Cardiac muscle cell (in vitro differentiated cells and primary cell): ENCODE data around the gene ISY1. TPM values are rescaled to one million over a fixed set of nuclear protein-coding genes. Genes with fewer than 3 reads are reported as not detected.

Experiments
- DNase-seq, 2 donors: peaks; one replicate each; pipeline versions ENCODE4 v3.0.0 to v3.0.0-alpha.2; 2010 to 2017; ENCODE audit warnings: low read depth in 1 of 2, low spot score in 1 of 2
- H3K27ac ChIP-seq: fragments of 200-600 bp; sonication (generic); 2 replicates; pipeline ENCODE4 v1.5.1; 2016
- H3K27me3 ChIP-seq: fragments of 200-600 bp; sonication (generic); 2 replicates; pipeline ENCODE4 v1.6.0; 2016; ENCODE audit warnings: control low read depth
- H3K36me3 ChIP-seq: fragments of 200-600 bp; sonication (generic); 2 replicates; pipeline ENCODE4 v1.5.1; 2016; ENCODE audit warnings: control low read depth
- H3K4me1 ChIP-seq: fragments of 200-600 bp; sonication (generic); 2 replicates; pipeline ENCODE4 v1.8.1; 2017; ENCODE audit warnings: low read depth, mild to moderate bottlenecking, mixed run types
- H3K4me3 ChIP-seq: fragments of 200-600 bp; sonication (generic); 2 replicates; pipeline ENCODE4 v1.5.1; 2016; ENCODE audit warnings: mild to moderate bottlenecking
- H3K9me3 ChIP-seq: fragments of 200-600 bp; sonication (generic); 2 replicates; pipeline ENCODE4 v1.5.1; 2017; ENCODE audit warnings: low read depth, mild to moderate bottlenecking, control low read depth
- CTCF ChIP-seq: IDR thresholded peaks from 2 replicates; pipeline ENCODE4 v1.5.1; 2012; ENCODE audit warnings: low read depth, mild to moderate bottlenecking, low read length
- polyA plus RNA-seq: library from polyadenylated mRNA; unstranded; fragments of >200 nt; fragmentation: Nextera tagmentation; extraction: Ambion mirVana; gene quantifications from 2 replicates; pipeline ENCODE4 v1.2.1, GENCODE V29; 2016
- total RNA-seq: library from RNA; depleted of rRNA; stranded (reverse); fragments of >200 nt; gene quantifications from 2 replicates; pipeline ENCODE4 v1.2.3, GENCODE V29; 2016

The ISY1 gene
- total RNA-seq: 17.5 and 20.1 TPM in 2 replicates
- 44.7 and 51.9 TPM in 2 replicates for polyA plus RNA-seq

GRCh38 chr3:129160891-129161859 lies at the start of gene ISY1:
ISY1 (minus strand) TSS chr3:129161063; CDS start chr3:129160975, 88 bp downstream.
- peak; percentile 89 for TF ChIP-seq CTCF
- peak within 1 kb of the TSS; percentile 76 for H3K4me3 ChIP-seq
- H3K27ac ChIP-seq: peak within 1 kb of the TSS; percentile 98
- no peaks in the 10 kb centered on the region for H3K27me3 ChIP-seq
- H3K36me3 ChIP-seq: peaks cover 16% of the 10 kb centered on the region
- H3K9me3 ChIP-seq: no peaks in the 10 kb centered on the region
- peak; percentile 94 to 98 for DNase-seq
- peaks cover 7% of the 10 kb centered on the region for H3K4me1 ChIP-seq

GRCh38 chr3:129207479-129207878 lies 46.6 kb upstream of the ISY1 start:
- no peak for TF ChIP-seq CTCF
- DNase-seq: no peak
- Histone ChIP-seq H3K9me3 (no peaks in the 10 kb centered on the region), H3K4me1 (no peaks in the 10 kb centered on the region), H3K4me3 (no peak overlapping the region), H3K27ac (no peak overlapping the region), H3K36me3 (no peaks in the 10 kb centered on the region), H3K27me3 (no peaks in the 10 kb centered on the region)

- TF ChIP-seq CTCF: no peak
- H3K4me3 ChIP-seq: no peak overlapping the region
- no peak for DNase-seq
- H3K36me3 ChIP-seq: no peaks in the 10 kb centered on the region
- no peaks in the 10 kb centered on the region for H3K27me3 ChIP-seq
- H3K9me3 ChIP-seq: no peaks in the 10 kb centered on the region
- no peak overlapping the region for H3K27ac ChIP-seq
- H3K4me1 ChIP-seq: no peaks in the 10 kb centered on the region
These were observed 44.4 kb upstream of the ISY1 start for GRCh38 chr3:129205109-129205832.

GRCh38 chr3:129204473-129204872 lies 43.6 kb upstream of the ISY1 start:
- H3K27me3 ChIP-seq: no peaks in the 10 kb centered on the region
- no peaks in the 10 kb centered on the region for H3K36me3 ChIP-seq
- DNase-seq: no peak
- H3K4me3 ChIP-seq: no peak overlapping the region
- H3K4me1 ChIP-seq: no peaks in the 10 kb centered on the region
- TF ChIP-seq CTCF: no peak
- H3K27ac ChIP-seq: no peak overlapping the region
- no peaks in the 10 kb centered on the region for H3K9me3 ChIP-seq

GRCh38 chr3:129199366-129199765 lies 38.5 kb upstream of the ISY1 start:
- Histone ChIP-seq H3K36me3 (no peaks in the 10 kb centered on the region), H3K4me1 (no peaks in the 10 kb centered on the region), H3K4me3 (no peak overlapping the region), H3K27ac (no peak overlapping the region), H3K27me3 (no peaks in the 10 kb centered on the region), H3K9me3 (no peaks in the 10 kb centered on the region)
- no peak for DNase-seq
- no peak for TF ChIP-seq CTCF
